GM15510 (cell line): ENCODE data around the gene U2SURP.

Source experiments
- POLR2A ChIP-seq: IDR thresholded peaks from 3 replicates; pipeline ENCODE4 v1.6.1; 2011; ENCODE audit warnings: borderline replicate concordance; ENCODE audit not compliant: insufficient read length; ENCODE audit errors: extremely low read depth

The U2SURP gene

DNA sequence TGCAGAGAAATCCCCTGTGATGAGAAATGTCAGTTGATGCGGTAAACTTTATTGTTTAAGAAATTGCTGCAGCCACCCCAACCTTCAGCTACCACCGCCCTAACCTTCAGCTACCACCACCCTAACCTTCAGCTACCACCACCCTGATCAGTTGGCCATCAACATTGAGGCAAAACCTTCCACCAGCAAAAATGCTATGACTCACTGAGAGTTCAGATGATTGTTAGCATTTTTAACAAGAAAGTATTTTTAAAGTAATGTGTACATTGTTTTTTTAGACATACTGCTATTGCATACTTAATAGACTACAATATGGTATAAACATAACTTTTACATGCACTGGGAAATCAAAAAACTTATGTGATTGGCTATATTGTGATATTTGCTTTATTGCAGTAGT, 30.0 kb downstream of the U2SURP start:
- no peak for TF ChIP-seq POLR2A

DNA sequence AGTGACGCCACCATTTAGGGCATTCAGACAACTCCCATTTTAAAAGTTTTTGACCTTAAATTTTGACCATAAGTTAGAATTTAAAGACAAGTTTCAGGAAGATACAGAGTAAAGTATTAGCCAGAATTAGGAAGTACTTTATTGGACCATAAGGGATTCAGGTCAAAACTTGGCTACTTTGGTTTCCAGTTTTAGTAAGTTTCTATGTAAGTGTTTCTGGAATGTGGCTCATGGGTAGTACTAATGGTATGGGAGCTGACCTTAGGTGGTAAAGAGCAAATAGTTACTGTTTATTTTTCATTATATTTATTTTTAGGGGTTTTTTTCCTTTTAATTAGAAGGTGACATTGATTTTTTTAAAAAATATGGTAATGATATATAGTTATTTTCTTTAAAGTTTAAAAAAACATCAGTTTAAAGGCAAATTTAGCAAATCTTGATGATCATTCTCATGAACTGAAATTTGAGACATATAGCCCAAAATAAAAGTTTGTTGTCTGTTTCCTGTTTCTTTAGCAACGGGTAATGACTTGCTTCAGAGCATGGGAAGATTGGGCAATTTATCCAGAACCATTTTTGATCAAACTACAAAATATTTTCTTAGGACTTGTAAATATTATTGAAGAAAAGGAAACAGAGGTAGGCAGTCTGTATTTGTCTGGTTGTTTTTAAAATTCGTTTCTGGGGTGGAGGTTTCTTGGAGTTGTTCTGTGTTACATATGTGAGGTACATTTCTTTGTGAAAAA, 34.3 kb downstream of the U2SURP start:
- no peak for TF ChIP-seq POLR2A

DNA sequence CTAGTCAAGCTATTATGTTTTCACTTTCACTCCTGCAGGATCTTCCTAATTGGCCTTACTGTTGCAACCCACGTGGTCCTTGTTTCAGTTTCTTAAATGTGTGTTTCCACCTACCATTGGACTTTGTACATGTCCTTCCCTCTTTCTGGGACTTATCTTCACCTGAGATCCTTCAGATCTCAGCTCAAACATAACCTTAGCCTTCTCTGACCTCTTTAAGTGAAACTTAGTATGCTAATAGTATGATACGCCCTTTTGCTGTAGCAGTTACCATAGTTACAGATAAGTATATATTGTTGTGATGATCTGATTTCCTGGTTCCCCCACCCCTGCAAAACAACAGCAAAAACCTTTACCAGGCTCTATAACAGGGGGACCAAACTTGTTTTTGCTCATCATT, 35.2 kb downstream of the U2SURP start:
- TF ChIP-seq POLR2A: no peak

DNA sequence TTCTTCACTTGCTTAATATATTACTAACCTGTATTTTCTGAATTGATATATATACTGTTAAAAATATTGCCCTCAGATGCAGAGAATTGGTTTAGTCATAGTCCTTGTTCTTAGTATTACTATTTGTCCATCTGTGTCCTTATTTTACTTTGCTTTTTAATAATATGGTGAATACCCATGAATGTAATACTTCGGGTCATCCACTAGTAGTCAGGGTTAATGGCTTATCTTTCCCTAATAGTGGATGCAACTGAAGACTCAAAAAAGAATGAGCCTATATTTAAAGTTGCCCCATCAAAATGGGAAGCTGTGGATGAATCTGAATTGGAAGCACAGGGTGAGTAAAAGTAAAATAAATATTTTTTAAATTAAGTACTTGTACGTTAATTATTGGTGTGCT, 36.5 kb downstream of the U2SURP start:
- TF ChIP-seq POLR2A: no peak

DNA sequence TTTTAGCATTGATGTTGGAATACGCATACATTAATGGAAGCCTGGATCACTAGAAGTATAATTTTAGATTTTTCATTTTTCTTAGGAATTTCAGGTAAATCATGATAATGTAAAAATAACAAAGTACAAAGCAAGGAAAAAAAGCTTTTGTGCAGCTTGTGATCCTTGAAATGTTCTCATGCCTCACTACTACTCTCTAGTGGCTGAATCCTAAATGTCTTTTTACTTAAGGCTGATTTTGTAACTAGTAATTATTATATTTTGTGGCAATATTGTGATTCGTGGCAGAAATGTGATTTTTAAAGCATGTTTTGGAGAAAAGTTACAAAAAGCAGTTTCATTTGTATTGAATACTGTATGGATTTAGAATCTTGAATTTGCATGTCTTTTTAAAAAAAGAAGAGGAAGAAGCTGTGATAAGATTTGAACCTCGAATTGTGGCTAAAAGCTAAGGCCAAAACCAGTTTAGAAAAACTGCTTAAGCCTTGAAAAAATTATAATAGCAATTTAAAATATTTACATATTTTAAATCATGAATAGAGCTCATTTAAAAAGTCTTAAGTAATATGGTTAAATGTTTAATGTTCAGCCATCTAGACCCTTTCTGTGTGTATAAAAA, 39.0 kb downstream of the U2SURP start:
- no peak for TF ChIP-seq POLR2A

DNA sequence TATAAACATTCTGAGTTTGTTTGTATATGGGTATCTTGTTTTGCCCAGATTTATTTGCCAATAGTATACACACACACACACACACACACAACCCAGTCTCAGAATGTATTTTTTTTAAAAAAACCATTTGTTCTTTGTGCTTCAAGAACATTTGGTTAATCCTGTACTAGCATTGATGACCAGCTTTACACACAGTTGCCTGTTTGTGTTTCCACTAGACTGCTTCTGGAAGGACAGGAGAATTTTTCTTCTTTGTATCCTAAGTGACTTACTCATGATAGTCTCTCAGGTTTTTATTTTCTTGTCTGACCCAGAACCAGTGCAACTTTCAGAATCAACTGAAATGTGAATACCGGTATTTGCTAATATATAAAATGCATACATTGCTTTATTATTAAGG, 40.5 kb downstream of the U2SURP start:
- no peak for TF ChIP-seq POLR2A

DNA sequence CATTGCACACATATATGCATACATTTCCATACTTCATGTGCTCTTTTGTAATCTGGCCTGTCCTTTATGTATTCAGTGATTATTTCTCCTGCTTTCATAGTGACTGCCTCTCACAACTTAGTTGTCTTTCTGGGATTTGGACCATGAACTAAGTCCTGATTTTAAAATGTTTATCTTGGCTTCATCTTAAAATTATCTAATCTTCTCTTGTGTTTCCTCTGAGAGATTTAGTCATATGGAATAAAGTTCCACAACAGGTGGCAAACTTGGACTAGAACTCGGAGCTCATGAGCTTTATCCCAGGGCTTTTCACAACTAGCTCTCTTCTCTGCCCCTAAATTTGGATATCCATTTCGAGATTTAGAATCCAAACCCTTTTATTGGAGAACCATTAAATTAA, 44.3 kb downstream of the U2SURP start:
- TF ChIP-seq POLR2A: no peak

DNA sequence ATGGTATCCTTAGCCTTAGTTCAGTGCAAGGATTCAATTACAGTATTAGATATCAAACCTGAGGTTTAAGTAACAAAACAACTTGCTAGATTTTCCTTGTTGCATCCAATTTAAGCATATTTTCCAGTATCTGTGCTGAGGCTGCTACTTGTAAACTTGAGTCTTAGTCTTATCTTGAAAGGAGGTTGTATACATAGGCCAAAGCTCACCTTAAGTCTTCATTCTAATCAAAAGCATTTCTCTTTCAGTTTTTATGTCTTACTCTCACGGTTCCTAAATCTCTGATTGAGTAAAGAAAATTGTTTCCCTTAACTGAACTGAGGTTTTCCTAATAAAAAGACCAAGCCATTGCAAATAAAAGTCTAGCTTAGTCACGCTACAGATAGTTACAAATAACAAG, 52.6 kb downstream of the U2SURP start:
- no peak for TF ChIP-seq POLR2A

DNA sequence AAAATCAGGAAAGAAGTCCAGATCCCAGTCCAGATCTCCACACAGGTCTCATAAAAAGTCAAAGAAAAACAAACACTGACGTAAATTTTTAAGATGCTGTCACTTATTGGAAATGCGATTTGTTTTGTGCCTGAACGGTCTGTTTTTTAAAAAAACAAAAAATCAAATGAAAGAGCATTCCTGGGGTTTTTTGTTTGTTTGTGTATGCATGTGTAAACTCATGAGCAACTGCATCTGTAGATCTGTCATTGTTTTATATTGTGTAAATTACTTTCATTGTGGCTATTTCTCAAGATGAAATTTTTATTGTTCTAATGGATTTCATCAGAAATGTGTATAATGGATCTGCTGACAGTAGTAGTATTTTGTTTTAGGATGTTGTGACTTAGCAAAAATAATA, 55.0 kb downstream of the U2SURP start:
- no peak for TF ChIP-seq POLR2A

DNA sequence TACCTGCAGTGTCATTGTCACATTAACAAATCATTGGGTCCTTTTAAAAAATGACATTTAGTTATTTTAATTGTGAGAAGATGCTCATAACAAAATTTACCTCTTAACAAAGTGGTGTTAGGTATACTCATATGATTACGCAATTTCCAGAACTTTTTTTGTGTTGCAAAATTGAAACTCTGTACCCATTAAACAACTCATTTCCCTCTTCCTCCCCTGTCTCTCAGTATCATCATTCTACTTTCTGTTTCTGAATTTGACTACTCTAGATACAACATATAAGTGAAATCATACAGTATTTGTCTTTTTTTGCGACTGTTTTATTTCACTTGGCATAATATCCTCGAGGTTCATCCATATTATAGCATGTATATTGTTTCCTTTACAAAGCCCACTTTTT, 59.5 kb downstream of the U2SURP start:
- TF ChIP-seq POLR2A: no peak

DNA sequence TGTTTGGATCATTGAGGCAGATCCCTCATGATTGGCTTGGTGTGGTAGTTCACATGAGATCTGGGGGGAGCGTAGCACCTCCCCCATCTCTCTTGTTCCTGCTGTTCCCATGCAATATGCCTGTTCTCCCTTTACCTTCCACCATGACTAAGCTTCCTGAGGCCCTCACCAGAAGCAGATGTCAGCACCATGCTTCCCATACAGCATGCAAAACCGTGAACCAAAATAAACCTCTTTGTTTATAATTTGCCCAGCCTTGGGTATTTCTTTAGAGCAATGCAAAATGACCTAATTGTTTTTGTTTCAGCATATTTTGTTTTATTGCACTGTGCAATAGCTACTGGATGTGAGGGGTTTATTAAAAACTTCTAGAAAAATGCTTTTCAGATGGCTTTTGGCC, 61.6 kb downstream of the U2SURP start:
- no peak for TF ChIP-seq POLR2A

DNA sequence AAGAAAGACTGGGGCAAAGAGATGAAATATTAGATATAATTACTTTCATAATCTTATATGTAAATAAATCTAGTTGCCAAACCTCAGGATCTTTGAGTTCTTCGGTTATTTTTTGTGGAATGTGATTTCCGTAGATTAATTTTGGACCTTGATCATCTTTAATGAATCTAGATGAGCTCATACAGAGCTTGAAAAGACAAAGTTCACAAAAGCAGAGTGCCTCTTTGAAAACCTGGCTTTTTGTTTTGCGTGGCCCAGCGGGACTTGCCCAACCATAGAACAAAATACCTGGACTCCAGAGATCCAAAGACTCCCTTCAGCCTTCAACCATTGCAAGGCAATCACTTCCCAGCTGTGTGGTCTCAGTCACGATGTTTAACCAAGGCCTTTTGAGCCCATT, 63.4 kb downstream of the U2SURP start:
- no peak for TF ChIP-seq POLR2A

DNA sequence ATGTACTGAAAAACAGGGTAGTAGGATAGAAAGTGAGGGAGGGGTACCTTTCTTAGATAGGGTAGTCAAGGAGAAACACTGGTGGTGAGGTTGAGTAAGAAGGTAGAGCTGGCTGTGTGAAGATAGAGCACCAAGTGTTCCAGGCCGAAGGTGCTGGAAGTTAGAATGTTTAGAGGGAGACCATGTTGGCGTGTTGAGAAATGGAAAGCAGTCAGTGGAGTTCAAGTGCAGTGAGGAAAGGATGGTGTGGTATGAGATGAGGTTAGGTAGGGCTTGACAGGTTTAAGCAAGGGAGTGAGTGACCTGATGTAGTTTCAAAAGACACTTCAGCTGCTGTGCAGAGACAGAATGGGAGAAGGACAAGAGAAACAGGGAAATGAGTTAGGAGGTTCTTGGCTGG, 64.0 kb downstream of the U2SURP start:
- TF ChIP-seq POLR2A: no peak

DNA sequence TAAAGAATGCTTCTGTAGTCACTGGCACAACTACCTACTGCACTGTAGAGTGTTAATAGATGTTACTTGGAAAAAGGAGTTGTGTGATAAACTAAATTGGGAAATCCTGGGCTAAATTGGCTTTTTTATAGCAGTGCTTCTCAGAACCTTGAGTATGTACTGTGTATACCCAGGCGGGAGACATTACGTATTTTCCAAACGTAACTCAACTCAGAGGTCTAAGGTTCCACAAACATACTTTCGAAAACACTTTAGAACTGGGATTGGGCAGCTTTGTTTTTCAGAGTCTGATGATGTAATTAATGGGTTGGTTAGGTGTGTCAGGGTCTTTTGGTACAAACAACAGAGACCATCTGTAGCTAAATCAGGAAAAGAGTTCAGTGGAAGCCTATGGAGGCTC, 64.7 kb downstream of the U2SURP start:
- no peak for TF ChIP-seq POLR2A

DNA sequence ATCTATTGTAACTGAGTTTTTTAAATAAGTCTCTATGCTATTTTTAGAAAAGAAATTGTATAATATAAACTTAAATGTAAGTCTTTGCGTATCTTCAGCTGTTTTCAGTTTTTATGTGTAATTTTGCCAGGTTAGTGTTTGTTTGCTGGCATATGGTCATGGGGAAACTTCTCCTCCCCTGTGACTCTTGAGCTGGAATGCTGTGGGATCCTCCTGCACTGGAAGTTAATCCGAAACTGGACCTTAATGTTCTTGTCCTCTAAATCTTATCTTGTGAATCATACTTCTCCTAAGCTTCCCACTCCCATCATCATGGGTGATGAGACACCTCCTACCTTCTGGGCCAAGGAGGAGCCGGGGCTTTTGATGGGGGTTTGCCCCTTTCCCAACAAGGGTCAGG, 65.8 kb downstream of the U2SURP start:
- no peak for TF ChIP-seq POLR2A

DNA sequence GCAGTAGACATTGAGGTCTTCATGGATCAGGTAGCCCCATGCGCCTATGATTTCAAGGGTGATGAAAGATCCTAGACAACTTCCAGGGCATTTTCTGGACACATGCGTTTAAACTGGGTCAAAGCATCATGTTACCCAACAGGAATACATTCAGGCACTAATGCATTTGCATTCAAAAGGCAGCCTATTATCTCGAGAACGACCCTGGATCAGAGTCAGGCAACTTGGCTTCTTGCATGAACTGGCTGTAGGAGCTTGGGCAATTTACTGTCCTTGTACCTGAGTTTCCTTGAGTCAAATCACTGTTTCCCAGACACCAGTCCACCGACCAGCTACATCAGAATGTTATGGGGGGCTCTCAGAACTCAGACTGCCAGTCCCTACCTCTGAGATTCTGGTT, 66.7 kb downstream of the U2SURP start:
- no peak for TF ChIP-seq POLR2A
